ENCODE results near the gene LDLRAD3.
A peak's percentile ranks its signal among the peaks of the same experiment; 100 is the strongest.

The LDLRAD3 gene

DNA sequence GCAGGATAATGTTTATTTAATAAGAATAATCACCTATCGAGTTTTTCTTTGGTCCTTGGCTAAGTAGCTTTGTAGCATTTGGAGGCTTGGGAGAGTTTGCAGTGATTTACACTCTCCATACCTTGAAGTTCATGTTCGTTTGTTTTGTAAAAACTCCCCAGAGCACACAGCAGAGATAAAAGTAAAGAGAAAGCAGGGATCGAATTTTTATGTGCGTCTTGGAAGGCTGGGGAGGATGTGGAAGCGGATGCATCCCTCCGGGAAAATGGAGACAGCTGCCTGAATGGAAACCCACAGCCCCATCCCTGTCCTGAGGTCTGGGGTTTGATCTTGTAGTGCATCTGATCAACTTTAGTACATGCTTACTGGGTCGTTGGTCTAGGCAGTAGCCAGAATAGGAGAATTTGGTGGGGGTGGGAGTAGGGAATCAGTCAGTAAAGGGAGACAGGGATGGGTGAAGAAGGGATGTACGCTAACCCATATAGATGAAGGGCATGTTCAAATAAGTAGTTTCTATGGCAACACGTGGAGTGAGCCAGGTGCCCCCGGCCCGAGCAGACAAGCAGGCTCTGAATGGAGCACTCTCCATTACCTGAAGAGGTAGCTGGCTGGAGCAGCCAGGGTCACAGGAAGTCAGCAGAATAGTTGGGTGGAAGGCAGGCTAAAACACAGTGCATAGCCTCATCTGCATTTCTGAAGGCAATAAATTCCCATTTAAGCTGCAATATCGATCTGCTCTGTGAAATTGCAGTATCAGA is 197.5 kb downstream of the LDLRAD3 start:
- Histone ChIP-seq H3K4me2 (peak overlapping the region; percentile 73), H3K36me3 (peaks cover 34% of the 10 kb centered on the region), H3K27me3 (no peaks in the 10 kb centered on the region), H3K27ac (no peak overlapping the region), H3K4me3 (no peak overlapping the region), H3K4me1 (peaks cover 36% of the 10 kb centered on the region), H3K9me3 (peaks cover 7% of the 10 kb centered on the region; the same call in 1 of the 2 replicates), H4K20me1 (peaks cover 32% of the 10 kb centered on the region; the same call in 1 of the 2 replicates), H3K9ac (no peak overlapping the region)
- TF ChIP-seq Cebpa-rat (IDR thresholded peaks at IDR 0.05), result no peak

DNA sequence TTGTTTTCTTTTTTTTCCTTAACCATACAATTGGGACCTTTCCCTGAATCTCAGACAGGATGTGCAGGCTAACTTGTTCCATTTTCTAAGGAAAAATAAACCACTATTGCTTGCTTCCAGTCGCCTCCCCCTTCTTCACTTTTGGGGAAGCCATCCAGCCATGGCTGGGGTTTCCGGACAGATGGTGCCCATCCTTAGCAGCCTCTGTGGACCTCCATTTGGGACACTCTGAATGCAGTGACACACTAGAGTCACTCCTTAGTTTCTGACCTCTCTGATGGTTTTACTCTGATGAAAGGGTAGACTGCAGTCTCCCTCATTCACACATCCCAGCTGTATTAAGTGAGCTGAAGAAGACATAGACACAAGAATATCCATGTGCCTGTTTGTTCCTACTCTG is 198.1 kb downstream of the LDLRAD3 start:
- no peak overlapping the region for H3K27ac ChIP-seq
- peaks cover 28% of the 10 kb centered on the region for H3K36me3 ChIP-seq
- peaks cover 36% of the 10 kb centered on the region for H3K4me1 ChIP-seq
- H4K20me1 ChIP-seq, result peaks cover 32% of the 10 kb centered on the region; the same call in 1 of the 2 replicates
- no peaks in the 10 kb centered on the region for H3K27me3 ChIP-seq
- no peak for TF ChIP-seq Cebpa-rat (IDR thresholded peaks at IDR 0.05)
- peak overlapping the region; percentile 73 for H3K4me2 ChIP-seq
- H3K4me3 ChIP-seq, result no peak overlapping the region
- peak overlapping the region; percentile 9; the same call in 1 of the 2 replicates for H3K9ac ChIP-seq
- H3K9me3 ChIP-seq, result peaks cover 7% of the 10 kb centered on the region; the same call in 1 of the 2 replicates

DNA sequence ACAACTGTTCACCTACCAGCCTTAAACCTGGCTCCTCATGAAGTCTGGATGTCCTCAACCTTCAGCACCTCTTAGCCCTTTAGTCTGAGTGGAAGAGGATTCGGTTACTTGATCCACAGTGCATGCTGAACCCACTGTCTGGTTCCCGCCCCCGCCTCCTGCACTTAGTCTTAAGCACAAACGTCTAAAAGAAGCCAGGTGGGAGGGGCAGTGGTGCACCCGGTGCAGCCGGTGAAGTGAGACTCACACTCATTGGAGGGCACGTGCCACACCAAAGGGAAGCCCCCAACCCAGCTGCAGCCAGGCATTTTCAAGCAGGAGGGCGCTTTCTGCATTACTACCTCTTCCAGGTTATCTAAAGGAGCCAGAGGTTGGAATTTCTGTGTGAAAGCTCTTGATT is 198.6 kb downstream of the LDLRAD3 start:
- H3K4me3 ChIP-seq, result no peak overlapping the region
- peaks cover 7% of the 10 kb centered on the region; the same call in 1 of the 2 replicates for H3K9me3 ChIP-seq
- TF ChIP-seq Cebpa-rat (IDR thresholded peaks at IDR 0.05), result no peak
- peaks cover 36% of the 10 kb centered on the region for H3K4me1 ChIP-seq
- H4K20me1 ChIP-seq, result peaks cover 32% of the 10 kb centered on the region; the same call in 1 of the 2 replicates
- peak overlapping the region; percentile 73 for H3K4me2 ChIP-seq
- H3K36me3 ChIP-seq, result peaks cover 24% of the 10 kb centered on the region
- H3K9ac ChIP-seq, result peak overlapping the region; percentile 9; the same call in 1 of the 2 replicates
- H3K27me3 ChIP-seq, result no peaks in the 10 kb centered on the region
- H3K27ac ChIP-seq, result no peak overlapping the region

DNA sequence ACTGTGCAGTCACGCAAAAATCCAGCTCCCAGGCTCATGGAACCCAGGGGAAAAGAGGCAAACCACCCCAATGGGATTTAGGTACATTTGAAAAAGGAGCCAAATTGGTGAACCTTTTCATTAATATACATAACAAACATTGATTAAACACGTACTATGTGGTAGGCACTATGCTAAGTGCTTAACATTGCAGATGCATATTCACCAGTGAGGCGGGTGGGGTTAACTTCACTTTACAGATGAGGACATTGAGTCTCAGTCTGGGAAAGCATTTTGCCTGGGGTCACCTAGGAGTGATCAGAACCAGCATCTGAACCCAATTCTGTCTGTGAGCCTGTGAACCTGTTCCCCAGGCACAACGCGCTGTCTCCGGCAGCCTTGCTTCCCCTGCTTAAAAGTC is 199.0 kb downstream of the LDLRAD3 start:
- H3K9me3 ChIP-seq, result peaks cover 7% of the 10 kb centered on the region; the same call in 1 of the 2 replicates
- H3K4me3 ChIP-seq, result no peak overlapping the region
- peak overlapping the region; percentile 73 for H3K4me2 ChIP-seq
- TF ChIP-seq Cebpa-rat (IDR thresholded peaks at IDR 0.05), result no peak
- H4K20me1 ChIP-seq, result peaks cover 32% of the 10 kb centered on the region; the same call in 1 of the 2 replicates
- H3K4me1 ChIP-seq, result peaks cover 36% of the 10 kb centered on the region
- no peak overlapping the region for H3K9ac ChIP-seq
- H3K36me3 ChIP-seq, result peaks cover 26% of the 10 kb centered on the region
- no peaks in the 10 kb centered on the region for H3K27me3 ChIP-seq
- no peak overlapping the region for H3K27ac ChIP-seq

DNA sequence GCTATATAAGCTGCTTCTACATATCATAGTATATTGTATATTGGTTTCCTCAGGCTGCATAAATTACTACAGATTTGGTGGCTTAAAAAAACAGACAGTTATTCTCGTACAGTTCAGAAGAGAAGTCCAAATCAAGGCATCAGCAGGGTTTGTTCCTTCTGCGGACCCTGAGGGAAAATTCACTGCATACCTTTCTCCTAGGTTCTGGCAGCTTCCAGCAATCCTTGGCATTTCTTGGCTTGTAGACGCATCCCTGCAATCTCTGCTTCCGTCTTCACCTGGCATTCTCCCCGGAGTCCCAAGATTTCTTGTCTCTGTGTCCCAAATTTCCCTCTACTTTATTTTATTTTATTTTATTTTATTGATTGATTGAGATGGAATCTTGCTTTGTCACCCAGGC is 202.6 kb downstream of the LDLRAD3 start:
- Histone ChIP-seq H3K4me1 (peaks cover 29% of the 10 kb centered on the region), H4K20me1 (peaks cover 25% of the 10 kb centered on the region; the same call in 1 of the 2 replicates), H3K4me3 (no peak overlapping the region), H3K9me3 (peaks cover 7% of the 10 kb centered on the region; the same call in 1 of the 2 replicates), H3K27me3 (no peaks in the 10 kb centered on the region), H3K36me3 (peaks cover 27% of the 10 kb centered on the region), H3K9ac (no peak overlapping the region), H3K27ac (no peak overlapping the region), H3K4me2 (no peak overlapping the region)
- no peak for TF ChIP-seq Cebpa-rat (IDR thresholded peaks at IDR 0.05)

DNA sequence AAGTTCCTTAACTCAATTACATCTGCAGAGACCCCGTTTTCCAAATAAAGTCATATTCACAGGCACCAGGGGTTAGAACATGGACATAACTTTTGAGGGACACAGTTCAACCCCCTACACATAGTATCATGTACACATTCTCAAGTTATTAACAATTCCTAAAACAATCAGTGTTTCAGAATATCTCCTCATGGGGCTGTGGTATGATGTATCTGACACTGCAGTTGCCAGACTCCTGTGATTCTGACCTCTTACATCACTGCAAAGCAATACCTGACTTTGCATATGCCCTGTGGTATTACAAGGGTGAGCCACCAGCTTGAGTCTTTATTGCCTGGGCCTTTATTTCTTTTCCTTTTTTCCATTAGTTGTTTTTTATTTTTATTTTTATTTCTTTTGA is 203.6 kb downstream of the LDLRAD3 start:
- H3K4me2 ChIP-seq, result no peak overlapping the region
- peaks cover 28% of the 10 kb centered on the region for H3K36me3 ChIP-seq
- H3K9ac ChIP-seq, result no peak overlapping the region
- peaks cover 14% of the 10 kb centered on the region; the same call in 1 of the 2 replicates for H4K20me1 ChIP-seq
- no peaks in the 10 kb centered on the region for H3K27me3 ChIP-seq
- H3K4me1 ChIP-seq, result peaks cover 19% of the 10 kb centered on the region
- no peak overlapping the region for H3K4me3 ChIP-seq
- no peak overlapping the region for H3K27ac ChIP-seq
- no peak for TF ChIP-seq Cebpa-rat (IDR thresholded peaks at IDR 0.05)
- peaks cover 7% of the 10 kb centered on the region; the same call in 1 of the 2 replicates for H3K9me3 ChIP-seq

DNA sequence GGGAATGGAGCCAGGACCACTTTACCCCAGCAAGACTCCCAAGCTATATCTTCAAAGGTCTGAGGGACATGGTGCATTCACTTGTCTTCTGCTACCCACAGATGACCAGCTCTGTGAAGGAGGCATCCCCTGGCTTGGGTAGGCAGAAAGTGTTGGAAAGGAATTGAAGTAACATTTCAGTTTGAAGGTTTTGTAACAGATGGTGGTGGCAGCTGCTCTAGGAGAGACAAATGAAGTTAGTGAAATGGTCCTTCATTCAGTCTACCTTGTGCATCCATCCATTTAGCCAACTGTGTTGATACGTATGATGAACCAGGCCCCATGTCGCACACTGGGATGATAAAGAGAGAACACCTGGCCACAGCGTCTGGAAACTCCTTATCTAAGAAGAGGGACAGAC is 204.8 kb downstream of the LDLRAD3 start:
- no peak overlapping the region for H3K4me2 ChIP-seq
- no peak for TF ChIP-seq Cebpa-rat (IDR thresholded peaks at IDR 0.05)
- H3K9me3 ChIP-seq, result no peaks in the 10 kb centered on the region
- peaks cover 9% of the 10 kb centered on the region; the same call in 1 of the 2 replicates for H3K4me1 ChIP-seq
- H3K27me3 ChIP-seq, result no peaks in the 10 kb centered on the region
- H3K27ac ChIP-seq, result no peak overlapping the region
- peaks cover 27% of the 10 kb centered on the region for H3K36me3 ChIP-seq
- no peak overlapping the region for H3K4me3 ChIP-seq
- peaks cover 12% of the 10 kb centered on the region; the same call in 1 of the 2 replicates for H4K20me1 ChIP-seq
- H3K9ac ChIP-seq, result no peak overlapping the region

DNA sequence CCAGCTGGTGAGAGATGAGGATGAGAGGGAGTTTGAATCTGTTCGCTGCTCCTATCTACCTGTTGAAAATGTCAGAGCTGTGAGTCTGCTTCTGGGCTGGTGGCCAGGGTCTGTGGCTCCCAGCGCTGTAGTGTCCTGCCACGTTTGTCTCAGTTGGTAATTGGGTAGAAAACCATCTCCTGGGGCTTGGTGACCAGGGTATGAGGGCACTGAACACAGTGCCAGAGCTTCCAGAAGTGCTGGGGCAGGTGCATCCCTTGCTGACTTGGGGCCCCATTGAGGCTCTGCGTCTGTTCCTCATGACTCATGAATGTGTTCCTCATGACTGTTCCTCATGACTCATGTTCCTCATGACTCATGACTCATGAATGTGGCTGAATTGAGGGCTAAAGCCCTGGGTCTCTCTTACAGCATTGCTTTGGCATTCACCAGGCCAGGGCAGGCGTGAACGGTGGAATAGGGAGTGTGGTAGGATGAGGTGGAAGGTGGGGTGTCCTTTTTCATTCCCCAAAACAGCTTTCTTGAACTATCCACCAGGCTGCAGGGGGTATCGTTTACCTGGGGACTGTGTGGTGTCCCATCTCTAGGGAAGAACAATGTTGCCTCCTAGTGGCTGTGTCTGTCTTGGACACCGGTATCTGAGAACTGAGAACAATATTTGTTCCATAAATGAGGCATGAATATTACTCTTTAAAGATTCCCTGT is 205.8 kb downstream of the LDLRAD3 start:
- no peaks in the 10 kb centered on the region for H3K27me3 ChIP-seq
- no peak overlapping the region for H3K4me3 ChIP-seq
- peaks cover 12% of the 10 kb centered on the region; the same call in 1 of the 2 replicates for H4K20me1 ChIP-seq
- peaks cover 9% of the 10 kb centered on the region; the same call in 1 of the 2 replicates for H3K4me1 ChIP-seq
- no peak overlapping the region for H3K27ac ChIP-seq
- no peak overlapping the region for H3K4me2 ChIP-seq
- no peaks in the 10 kb centered on the region for H3K9me3 ChIP-seq
- no peak for TF ChIP-seq Cebpa-rat (IDR thresholded peaks at IDR 0.05)
- H3K36me3 ChIP-seq, result peaks cover 27% of the 10 kb centered on the region
- no peak overlapping the region for H3K9ac ChIP-seq

DNA sequence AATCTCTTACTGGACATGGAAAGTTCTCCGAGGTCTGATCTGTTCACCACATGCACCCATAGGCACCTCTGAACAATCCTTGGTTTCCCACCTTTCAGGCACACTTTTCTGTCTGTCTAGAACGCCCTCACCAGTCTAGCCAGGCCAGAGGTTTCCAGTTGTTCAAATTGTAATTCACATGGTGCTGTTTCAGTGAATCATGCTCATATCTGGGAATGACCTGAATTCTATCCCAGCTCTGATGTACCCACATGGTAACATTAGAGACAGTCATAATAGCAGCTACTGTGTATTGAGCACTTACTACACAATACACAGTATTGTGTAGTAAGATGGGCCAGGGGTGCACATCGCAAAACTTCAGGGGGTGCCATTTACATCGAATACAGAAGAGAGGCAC is 207.1 kb downstream of the LDLRAD3 start:
- peaks cover 13% of the 10 kb centered on the region; the same call in 1 of the 2 replicates for H4K20me1 ChIP-seq
- H3K4me3 ChIP-seq, result no peak overlapping the region
- no peak overlapping the region for H3K27ac ChIP-seq
- H3K9me3 ChIP-seq, result no peaks in the 10 kb centered on the region
- TF ChIP-seq Cebpa-rat (IDR thresholded peaks at IDR 0.05), result no peak
- H3K27me3 ChIP-seq, result no peaks in the 10 kb centered on the region
- H3K9ac ChIP-seq, result no peak overlapping the region
- H3K36me3 ChIP-seq, result peaks cover 27% of the 10 kb centered on the region
- peaks cover 20% of the 10 kb centered on the region for H3K4me1 ChIP-seq
- no peak overlapping the region for H3K4me2 ChIP-seq

Data from BLaER1 (cell line).